Upper lobe of left lung (tissue), 6 donors: ENCODE measurements around the gene KCNAB2. TPM values are rescaled to one million over a fixed set of nuclear protein-coding genes. Genes with fewer than 3 reads are reported as not detected.
A peak's percentile ranks its signal among the peaks of the same experiment; 100 is the strongest.

Source experiments
- ATAC-seq, 2 donors: fragments of 200-7000 bp; cut with Tn5 transposase; one replicate each; pipeline ENCODE4 v1.9.1; 2022; ENCODE audit warnings: mild to moderate bottlenecking in 2 of 2, moderate library complexity in 2 of 2; ENCODE audit not compliant: low FRiP score in 2 of 2
- DNase-seq, 2 donors: peaks; one replicate each; pipeline ENCODE4 v3.0.0-alpha.2; 2019 to 2020
- H3K27ac ChIP-seq, 4 donors: fragments of 200-600 bp; sonication (generic); one replicate each; pipeline ENCODE4 v1.5.1; 2016 to 2019
- H3K27me3 ChIP-seq, 4 donors: fragments of 200-600 bp; sonication (generic); one replicate each; pipeline ENCODE4 v1.5.1; 2017 to 2019
- H3K36me3 ChIP-seq, 4 donors: fragments of 200-600 bp; sonication (generic); one replicate each; pipeline ENCODE4 v1.5.1; 2016 to 2019
- H3K4me1 ChIP-seq, 4 donors: fragments of 200-600 bp; sonication (generic); one replicate each; pipeline ENCODE4 v1.5.1; 2018 to 2019
- H3K4me3 ChIP-seq, 4 donors: fragments of 200-600 bp; sonication (generic); one replicate each; pipeline ENCODE4 v1.5.1; 2017 to 2019; ENCODE audit warnings: mild to moderate bottlenecking in 2 of 4, moderate library complexity in 1 of 4
- H3K9me3 ChIP-seq, 4 donors: fragments of 200-600 bp; sonication (generic); one replicate each; pipeline ENCODE4 v1.5.1; 2018 to 2019
- EP300 ChIP-seq, 4 donors: sonication (generic); formaldehyde crosslinking; IDR thresholded peaks; one replicate each; pipeline ENCODE4 v1.5.1; 2017; ENCODE audit warnings: antibody characterized with exemption in 4 of 4, control low read depth in 2 of 4
- POLR2A ChIP-seq, 4 donors: fragments of 450-650 bp; IDR thresholded peaks; one replicate each; pipeline ENCODE4 v1.5.1; 2016 to 2017; ENCODE audit warnings: antibody characterized with exemption in 4 of 4, mild to moderate bottlenecking in 2 of 4
- POLR2AphosphoS5 ChIP-seq, 2 donors: sonication (generic); formaldehyde crosslinking; IDR thresholded peaks; one replicate each; pipeline ENCODE4 v1.5.1; 2017; ENCODE audit warnings: antibody characterized with exemption in 2 of 2
- WGBS, 2 donors: methylation state at CpG; one replicate each; pipeline ENCODE4 v1.1.5; 2017 to 2018; 5-methylcytosine and 5-hydroxymethylcytosine counted together
- total RNA-seq, 6 donors: library from RNA; depleted of rRNA in 4 of 6; stranded (reverse); fragments of >200 nt in 4 of 6; gene quantifications; one replicate each; pipeline versions ENCODE4 v1.1.0 to v1.2.1, GENCODE V29; 2016 to 2021
- TF ChIP-seq, protein P1 (sequence below), 6 experiments: fragments of 450-650 bp in 4 of 6; fragments of 200-600 bp in 2 of 6; sonication (generic) in 2 of 6; IDR thresholded peaks; one replicate each; pipeline ENCODE4 v1.5.1; 2016 to 2019; ENCODE audit warnings: antibody characterized with exemption in 6 of 6
- donor health status: DM: no; HTN: no; CAD: no; lungs with moderate emphysema.
- donor health status: DM: no; HTN: yes; CAD: no; lungs with severe emphysema.

The KCNAB2 gene
- total RNA-seq, 6 donors from 2014 or later, result 36.9 to 129 (median 97.8) TPM

DNA sequence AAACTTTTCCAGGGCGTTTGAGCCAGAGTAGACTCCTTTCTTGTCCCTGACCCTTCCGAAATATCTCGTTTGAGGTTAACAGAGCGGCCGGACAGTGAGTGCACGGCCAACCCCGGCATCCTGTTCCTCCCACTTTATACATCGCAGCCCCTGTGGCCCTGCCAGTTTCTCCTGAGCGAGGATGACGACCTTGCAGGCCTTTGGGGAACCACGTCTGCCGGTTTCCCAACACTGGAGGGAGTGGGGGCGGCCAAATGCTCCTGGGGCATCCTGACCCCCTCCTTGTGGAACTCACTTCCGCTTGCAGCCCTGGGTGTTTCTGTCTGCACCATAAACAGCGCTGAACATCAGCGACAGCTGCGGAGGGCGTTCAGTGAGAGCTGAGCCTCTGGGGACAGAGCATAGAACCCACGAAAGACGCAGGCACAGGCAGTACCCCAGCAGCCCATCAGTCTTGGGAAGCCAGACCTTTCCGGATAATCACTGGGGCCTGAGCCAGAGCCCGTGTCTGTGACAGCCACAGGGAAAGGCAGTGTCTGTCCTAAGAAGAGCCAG lies 4.8 kb upstream of the KCNAB2 start:
- WGBS, 2 donors, result 79 to 85% methylated on average over 21 to 22 of the region's 22 CpGs
- H3K27ac ChIP-seq, result no peak overlapping the region
- no peaks in the 10 kb centered on the region for H3K9me3 ChIP-seq
- no peak overlapping the region for H3K4me3 ChIP-seq
- H3K27me3 ChIP-seq, result no peaks in the 10 kb centered on the region
- peaks cover 0 to 17% (median 7%) of the 10 kb centered on the region in 4 donors for H3K36me3 ChIP-seq
- H3K4me1 ChIP-seq, result no peaks in the 10 kb centered on the region
- ATAC-seq, result no peak
- no peak for TF ChIP-seq POLR2A (IDR thresholded peaks at IDR 0.05)
- no peak for TF ChIP-seq POLR2AphosphoS5 (IDR thresholded peaks at IDR 0.05)
- TF ChIP-seq, protein P1, sequence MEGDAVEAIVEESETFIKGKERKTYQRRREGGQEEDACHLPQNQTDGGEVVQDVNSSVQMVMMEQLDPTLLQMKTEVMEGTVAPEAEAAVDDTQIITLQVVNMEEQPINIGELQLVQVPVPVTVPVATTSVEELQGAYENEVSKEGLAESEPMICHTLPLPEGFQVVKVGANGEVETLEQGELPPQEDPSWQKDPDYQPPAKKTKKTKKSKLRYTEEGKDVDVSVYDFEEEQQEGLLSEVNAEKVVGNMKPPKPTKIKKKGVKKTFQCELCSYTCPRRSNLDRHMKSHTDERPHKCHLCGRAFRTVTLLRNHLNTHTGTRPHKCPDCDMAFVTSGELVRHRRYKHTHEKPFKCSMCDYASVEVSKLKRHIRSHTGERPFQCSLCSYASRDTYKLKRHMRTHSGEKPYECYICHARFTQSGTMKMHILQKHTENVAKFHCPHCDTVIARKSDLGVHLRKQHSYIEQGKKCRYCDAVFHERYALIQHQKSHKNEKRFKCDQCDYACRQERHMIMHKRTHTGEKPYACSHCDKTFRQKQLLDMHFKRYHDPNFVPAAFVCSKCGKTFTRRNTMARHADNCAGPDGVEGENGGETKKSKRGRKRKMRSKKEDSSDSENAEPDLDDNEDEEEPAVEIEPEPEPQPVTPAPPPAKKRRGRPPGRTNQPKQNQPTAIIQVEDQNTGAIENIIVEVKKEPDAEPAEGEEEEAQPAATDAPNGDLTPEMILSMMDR (IDR thresholded peaks at IDR 0.05), result no peak
- DNase-seq, result no peak

DNA sequence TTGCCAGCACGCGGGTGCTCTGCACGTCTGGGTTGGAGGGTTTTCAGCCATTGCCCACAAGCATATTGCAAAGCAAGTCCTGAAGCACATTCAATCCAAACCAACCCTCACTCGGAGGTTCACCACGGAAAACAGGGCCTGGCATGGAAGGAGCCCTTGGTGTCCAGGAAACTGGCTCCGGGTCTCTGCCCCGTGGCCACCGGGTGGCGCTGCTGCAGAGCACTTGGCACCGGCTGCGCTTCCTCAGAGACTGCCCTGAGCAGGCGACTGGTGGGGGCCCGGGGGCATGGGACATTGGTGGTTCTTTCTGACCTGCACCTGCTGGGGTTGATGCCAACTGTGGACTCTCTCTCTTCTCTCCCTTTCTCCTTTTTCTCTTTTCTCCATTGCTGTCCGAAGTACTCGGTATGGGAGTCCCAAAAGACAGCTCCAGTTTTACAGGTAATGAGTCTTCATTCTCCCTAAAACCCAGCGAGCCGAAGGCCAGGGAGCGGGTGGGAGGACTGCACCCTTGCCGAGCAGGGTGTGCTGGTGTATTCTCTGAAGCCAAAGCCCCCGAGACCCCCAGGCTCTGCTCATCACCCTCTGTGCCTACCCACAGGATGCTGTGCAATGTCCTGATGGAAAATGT lies 4.1 kb upstream of the KCNAB2 start:
- no peak overlapping the region for H3K27ac ChIP-seq
- H3K27me3 ChIP-seq, result no peaks in the 10 kb centered on the region
- no peak for ATAC-seq
- H3K4me1 ChIP-seq, result no peaks in the 10 kb centered on the region
- peak in 1 of 2 donors; percentile 90 for DNase-seq
- TF ChIP-seq EP300 (IDR thresholded peaks at IDR 0.05) (no peak), POLR2AphosphoS5 (IDR thresholded peaks at IDR 0.05) (no peak)
- TF ChIP-seq, protein P1 (IDR thresholded peaks at IDR 0.05), result peak in 4 of 6 experiments; percentile 31 to 52 (median 34)
- no peaks in the 10 kb centered on the region for H3K9me3 ChIP-seq
- WGBS, 2 donors, result 63 to 67% methylated on average over 16 to 20 of the region's 20 CpGs
- H3K4me3 ChIP-seq, result no peak overlapping the region
- peaks cover 0 to 17% (median 7%) of the 10 kb centered on the region in 4 donors for H3K36me3 ChIP-seq

DNA sequence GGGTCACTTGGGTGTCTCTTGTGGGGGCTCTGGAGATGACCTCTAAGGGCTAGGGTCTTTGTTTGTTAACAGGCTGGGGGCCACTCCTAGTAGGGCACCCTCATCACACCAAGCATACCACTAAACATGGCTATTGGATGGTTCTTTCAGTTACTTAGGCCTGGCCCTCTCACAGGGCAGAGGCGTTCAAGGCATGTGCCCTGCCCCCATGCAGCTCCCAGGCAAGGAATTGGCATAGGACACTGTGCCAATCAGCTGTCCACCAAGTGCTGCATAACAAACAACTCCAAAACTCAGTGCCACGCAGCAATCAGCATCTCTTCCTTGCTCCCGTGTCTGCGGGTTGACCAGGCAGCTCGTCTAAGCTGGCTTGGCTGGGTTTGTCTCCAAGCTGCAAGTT lies 2.1 kb upstream of the KCNAB2 start:
- TF ChIP-seq EP300 (IDR thresholded peaks at IDR 0.05) (no peak), POLR2AphosphoS5 (IDR thresholded peaks at IDR 0.05) (no peak), POLR2A (IDR thresholded peaks at IDR 0.05) (no peak)
- TF ChIP-seq, protein P1 (IDR thresholded peaks at IDR 0.05), result no peak

DNA sequence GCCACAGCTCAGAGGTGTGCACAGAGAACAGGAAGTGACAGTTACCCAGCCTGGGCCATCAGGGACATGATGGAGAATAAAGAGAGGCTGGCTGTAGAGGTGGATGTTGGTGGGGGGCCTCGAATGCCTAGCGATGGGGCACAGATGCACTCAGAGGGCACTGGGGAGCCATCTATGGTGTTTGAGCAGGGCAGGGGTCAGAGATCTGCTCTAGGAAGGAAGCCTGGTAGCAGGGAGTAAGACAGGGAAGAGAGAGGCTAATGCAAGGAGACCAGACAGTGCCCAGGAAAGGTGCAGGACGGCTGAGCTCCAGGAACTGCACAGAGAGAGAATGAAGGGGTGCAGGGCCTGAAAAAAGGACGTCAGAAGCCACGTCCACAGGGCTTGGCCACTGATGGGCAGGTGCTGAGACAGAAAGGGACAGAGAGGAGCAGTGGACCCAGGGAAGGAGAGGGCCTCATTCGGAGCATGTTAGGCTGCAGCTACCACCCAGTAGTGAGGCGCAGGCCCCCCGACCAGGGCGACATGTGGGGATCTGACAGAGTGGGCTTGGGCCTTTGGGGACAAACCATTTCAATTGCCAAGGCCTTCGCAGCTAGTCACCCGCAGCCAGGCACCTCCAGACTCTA lies 1.1 kb upstream of the KCNAB2 start:
- no peak for ATAC-seq
- Histone ChIP-seq H3K27ac (no peak overlapping the region), H3K4me1 (no peaks in the 10 kb centered on the region), H3K36me3 (peaks cover 0 to 17% (median 7%) of the 10 kb centered on the region in 4 donors), H3K27me3 (no peaks in the 10 kb centered on the region), H3K9me3 (no peaks in the 10 kb centered on the region), H3K4me3 (no peak overlapping the region)
- DNase-seq, result no peak
- WGBS, 2 donors, result 81 to 84% methylated on average over 10 to 11 of the region's 11 CpGs
- TF ChIP-seq, protein P1 (IDR thresholded peaks at IDR 0.05), result no peak
- no peak for TF ChIP-seq POLR2A (IDR thresholded peaks at IDR 0.05)
- TF ChIP-seq POLR2AphosphoS5 (IDR thresholded peaks at IDR 0.05), result no peak
- no peak for TF ChIP-seq EP300 (IDR thresholded peaks at IDR 0.05)

More for the DNA sequence above, 2.1 kb upstream of the KCNAB2 start:
- Histone ChIP-seq H3K9me3 (no peaks in the 10 kb centered on the region), H3K27ac (no peak overlapping the region), H3K36me3 (peaks cover 0 to 17% (median 7%) of the 10 kb centered on the region in 4 donors), H3K27me3 (no peaks in the 10 kb centered on the region), H3K4me3 (no peak overlapping the region), H3K4me1 (no peaks in the 10 kb centered on the region)
- 89 to 100% methylated on average over 4 to 5 of the region's 5 CpGs for WGBS, 2 donors
- ATAC-seq (no peak), DNase-seq (no peak)
